Measurements from ENCODE around the gene TFDP3.

Gene TFDP3

GRCh38 chrX:133215747-133216146, 2.4 kb downstream of the TFDP3 start:
- H3K9me2 ChIP-seq (replicated peaks; ENCODE audit: control insufficient read depth, low read length), result no peaks in the 10 kb centered on the region
- H3K4me1 ChIP-seq (ENCODE audit: control insufficient read depth, low read length), result no peaks in the 10 kb centered on the region
- no peak overlapping the region for H3K4me2 ChIP-seq (ENCODE audit: low read length)
- H3K36me3 ChIP-seq (ENCODE audit: control insufficient read depth, low read length), result no peaks in the 10 kb centered on the region
- H3F3A ChIP-seq (ENCODE audit: control insufficient read depth, insufficient read depth), result no peaks in the 10 kb centered on the region
- no peaks in the 10 kb centered on the region for H4K20me1 ChIP-seq (ENCODE audit: control insufficient read depth, insufficient read depth, low read depth, low read length)
- H3K27ac ChIP-seq (ENCODE audit: low read depth, low read length), result no peak overlapping the region
- TF ChIP-seq EZH2phosphoT487 (IDR thresholded peaks at IDR 0.05; ENCODE audit: borderline replicate concordance, low read length) (no peak), CTCF (IDR thresholded peaks at IDR 0.05; ENCODE audit: low read depth, low read length, poor library complexity, severe bottlenecking) (peak; percentile 39)
- H3K9me3 ChIP-seq (ENCODE audit: control insufficient read depth, insufficient read depth, low read length), result no peaks in the 10 kb centered on the region
- no peaks in the 10 kb centered on the region for H3K79me2 ChIP-seq (ENCODE audit: control insufficient read depth, low read length)
- H3K4me3 ChIP-seq (ENCODE audit: low read length), result no peak overlapping the region
- H3K27me3 ChIP-seq (ENCODE audit: control insufficient read depth, low read length), result no peaks in the 10 kb centered on the region

- H3K4me2 ChIP-seq (ENCODE audit: low read length), result no peak overlapping the region
- no peaks in the 10 kb centered on the region for H3F3A ChIP-seq (ENCODE audit: control insufficient read depth, insufficient read depth)
- TF ChIP-seq EZH2phosphoT487 (IDR thresholded peaks at IDR 0.05; ENCODE audit: borderline replicate concordance, low read length), result no peak
- no peak for TF ChIP-seq CTCF (IDR thresholded peaks at IDR 0.05; ENCODE audit: low read depth, low read length, poor library complexity, severe bottlenecking)
- no peak overlapping the region for H3K27ac ChIP-seq (ENCODE audit: low read depth, low read length)
- no peaks in the 10 kb centered on the region for H3K79me2 ChIP-seq (ENCODE audit: control insufficient read depth, low read length)
- no peaks in the 10 kb centered on the region for H4K20me1 ChIP-seq (ENCODE audit: control insufficient read depth, insufficient read depth, low read depth, low read length)
- no peaks in the 10 kb centered on the region for H3K9me3 ChIP-seq (ENCODE audit: control insufficient read depth, insufficient read depth, low read length)
- no peaks in the 10 kb centered on the region for H3K4me1 ChIP-seq (ENCODE audit: control insufficient read depth, low read length)
- no peaks in the 10 kb centered on the region for H3K27me3 ChIP-seq (ENCODE audit: control insufficient read depth, low read length)
- H3K9me2 ChIP-seq (replicated peaks; ENCODE audit: control insufficient read depth, low read length), result no peaks in the 10 kb centered on the region
- H3K4me3 ChIP-seq (ENCODE audit: low read length), result no peak overlapping the region
- no peaks in the 10 kb centered on the region for H3K36me3 ChIP-seq (ENCODE audit: control insufficient read depth, low read length)
Measured at GRCh38 chrX:133215017-133215416, 3.1 kb downstream of the TFDP3 start.

- Histone ChIP-seq H3K36me3 (ENCODE audit: control insufficient read depth, low read length) (no peaks in the 10 kb centered on the region), H3F3A (ENCODE audit: control insufficient read depth, insufficient read depth) (no peaks in the 10 kb centered on the region), H3K4me2 (ENCODE audit: low read length) (no peak overlapping the region), H3K4me1 (ENCODE audit: control insufficient read depth, low read length) (no peaks in the 10 kb centered on the region), H3K9me3 (ENCODE audit: control insufficient read depth, insufficient read depth, low read length) (no peaks in the 10 kb centered on the region), H4K20me1 (ENCODE audit: control insufficient read depth, insufficient read depth, low read depth, low read length) (no peaks in the 10 kb centered on the region), H3K9me2 (replicated peaks; ENCODE audit: control insufficient read depth, low read length) (no peaks in the 10 kb centered on the region), H3K27me3 (ENCODE audit: control insufficient read depth, low read length) (no peaks in the 10 kb centered on the region), H3K27ac (ENCODE audit: low read depth, low read length) (no peak overlapping the region), H3K4me3 (ENCODE audit: low read length) (no peak overlapping the region), H3K79me2 (ENCODE audit: control insufficient read depth, low read length) (no peaks in the 10 kb centered on the region)
- TF ChIP-seq CTCF (IDR thresholded peaks at IDR 0.05; ENCODE audit: low read depth, low read length, poor library complexity, severe bottlenecking) (no peak), EZH2phosphoT487 (IDR thresholded peaks at IDR 0.05; ENCODE audit: borderline replicate concordance, low read length) (no peak)
Measured at GRCh38 chrX:133214301-133214700, 3.9 kb downstream of the TFDP3 start.

GRCh38 chrX:133213117-133213516, 5.0 kb downstream of the TFDP3 start:
- Histone ChIP-seq H3K9me2 (replicated peaks; ENCODE audit: control insufficient read depth, low read length) (no peaks in the 10 kb centered on the region), H3F3A (ENCODE audit: control insufficient read depth, insufficient read depth) (no peaks in the 10 kb centered on the region), H3K9me3 (ENCODE audit: control insufficient read depth, insufficient read depth, low read length) (no peaks in the 10 kb centered on the region), H3K36me3 (ENCODE audit: control insufficient read depth, low read length) (no peaks in the 10 kb centered on the region), H3K79me2 (ENCODE audit: control insufficient read depth, low read length) (no peaks in the 10 kb centered on the region), H3K4me3 (ENCODE audit: low read length) (no peak overlapping the region), H4K20me1 (ENCODE audit: control insufficient read depth, insufficient read depth, low read depth, low read length) (no peaks in the 10 kb centered on the region), H3K27ac (ENCODE audit: low read depth, low read length) (no peak overlapping the region), H3K4me1 (ENCODE audit: control insufficient read depth, low read length) (no peaks in the 10 kb centered on the region), H3K27me3 (ENCODE audit: control insufficient read depth, low read length) (no peaks in the 10 kb centered on the region), H3K4me2 (ENCODE audit: low read length) (no peak overlapping the region)
- TF ChIP-seq CTCF (IDR thresholded peaks at IDR 0.05; ENCODE audit: low read depth, low read length, poor library complexity, severe bottlenecking), result no peak
- TF ChIP-seq EZH2phosphoT487 (IDR thresholded peaks at IDR 0.05; ENCODE audit: borderline replicate concordance, low read length), result no peak

Data from DOHH2 (cell line).